ENCODE measurements around the gene SFTA2. TPM values are rescaled to one million over a fixed set of nuclear protein-coding genes. Genes with fewer than 3 reads are reported as not detected.
"Not testable (repeated sequence)": the region's sequence is repeated elsewhere in the genome, so short reads cannot be mapped to it uniquely, and the experiment has no call there.

The SFTA2 gene
- total and polyA plus RNA-seq, 2 donors (not counting 1 experiment from before 2014, with no cell fraction given): not detected

DNA sequence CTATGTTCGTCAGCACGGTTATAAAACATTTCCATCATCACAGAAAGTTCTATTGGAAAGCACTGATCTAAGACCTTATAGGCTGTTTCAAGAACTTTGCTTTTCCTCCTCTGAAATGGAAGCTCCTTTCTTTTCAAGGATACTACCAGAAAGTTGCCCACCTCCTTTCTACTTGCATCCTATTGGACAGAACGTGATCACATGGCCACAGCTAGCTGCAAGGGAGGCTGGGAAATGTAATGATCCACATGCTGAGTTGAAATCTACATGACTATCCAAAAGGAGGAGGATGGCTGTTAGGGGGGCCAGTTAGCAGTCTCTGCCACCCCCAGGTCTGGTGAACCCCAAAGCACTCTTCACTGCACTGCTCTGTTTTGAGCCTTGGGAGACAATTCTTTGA is 3.3 kb downstream of the SFTA2 start:
- H3K4me2 ChIP-seq (replicated peaks; ENCODE audit: low read depth, low read length, poor library complexity, severe bottlenecking): no peak overlapping the region
- no peak for TF ChIP-seq EZH2 (IDR thresholded peaks at IDR 0.05; ENCODE audit: borderline replicate concordance, insufficient read depth, low read depth, low read length, poor library complexity, severe bottlenecking)
- TF ChIP-seq, protein P1, sequence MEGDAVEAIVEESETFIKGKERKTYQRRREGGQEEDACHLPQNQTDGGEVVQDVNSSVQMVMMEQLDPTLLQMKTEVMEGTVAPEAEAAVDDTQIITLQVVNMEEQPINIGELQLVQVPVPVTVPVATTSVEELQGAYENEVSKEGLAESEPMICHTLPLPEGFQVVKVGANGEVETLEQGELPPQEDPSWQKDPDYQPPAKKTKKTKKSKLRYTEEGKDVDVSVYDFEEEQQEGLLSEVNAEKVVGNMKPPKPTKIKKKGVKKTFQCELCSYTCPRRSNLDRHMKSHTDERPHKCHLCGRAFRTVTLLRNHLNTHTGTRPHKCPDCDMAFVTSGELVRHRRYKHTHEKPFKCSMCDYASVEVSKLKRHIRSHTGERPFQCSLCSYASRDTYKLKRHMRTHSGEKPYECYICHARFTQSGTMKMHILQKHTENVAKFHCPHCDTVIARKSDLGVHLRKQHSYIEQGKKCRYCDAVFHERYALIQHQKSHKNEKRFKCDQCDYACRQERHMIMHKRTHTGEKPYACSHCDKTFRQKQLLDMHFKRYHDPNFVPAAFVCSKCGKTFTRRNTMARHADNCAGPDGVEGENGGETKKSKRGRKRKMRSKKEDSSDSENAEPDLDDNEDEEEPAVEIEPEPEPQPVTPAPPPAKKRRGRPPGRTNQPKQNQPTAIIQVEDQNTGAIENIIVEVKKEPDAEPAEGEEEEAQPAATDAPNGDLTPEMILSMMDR (IDR thresholded peaks at IDR 0.05): no peak
- H4K20me1 ChIP-seq (ENCODE audit: control insufficient read depth, insufficient read depth, low read length, poor library complexity, severe bottlenecking): no peaks in the 10 kb centered on the region
- WGBS (ENCODE audit: insufficient coverage): 100% methylated on average over 1 of the region's 3 CpGs
- no peak overlapping the region for H2AFZ ChIP-seq (ENCODE audit: insufficient read depth, low read depth, low read length, poor library complexity, severe bottlenecking)
- no peaks in the 10 kb centered on the region for H3K4me1 ChIP-seq (ENCODE audit: control insufficient read depth in 2 of 2, insufficient read depth in 2 of 2, low read length in 2 of 2)
- H3K27me3 ChIP-seq (replicated peaks in 1 of 4; ENCODE audit: control extremely low read depth in 1 of 4, control insufficient read depth in 3 of 4, insufficient read depth in 4 of 4, low read length in 3 of 4): no peaks in the 10 kb centered on the region
- ATAC-seq (ENCODE audit: low read depth) (no peak), DNase-seq (no peak)
- H3K79me2 ChIP-seq (ENCODE audit: control insufficient read depth, insufficient read depth, low read length): no peaks in the 10 kb centered on the region
- Mint-ChIP-seq H3K27me3 (peaks cover 4% of the 10 kb centered on the region), H3K27ac (no peak overlapping the region), H3K9me3 (ENCODE audit: insufficient read depth) (peaks cover 6% of the 10 kb centered on the region), H3K4me3 (no peak overlapping the region), H3K4me1 (no peaks in the 10 kb centered on the region)
- H3K9me3 ChIP-seq (ENCODE audit: control extremely low read depth in 1 of 3, control insufficient read depth in 2 of 3, insufficient read depth in 1 of 3, low read length in 2 of 3): peaks cover 0 to 11% (median 6%) of the 10 kb centered on the region in 3 donors
- no peak overlapping the region for H3K27ac ChIP-seq (ENCODE audit: low read length in 2 of 2)
- ChIA-PET POLR2A (no interaction called here), CTCF (interaction anchor here (1.4 kb wide), 1 partner anchor 13 kb away, joined by 3 read pairs; no protein-coding TSS in a partner anchor)
- H3K4me3 ChIP-seq (ENCODE audit: control extremely low read depth in 1 of 5, extremely low read depth in 1 of 5, insufficient read depth in 1 of 5, low read depth in 2 of 5, low read length in 4 of 5): no peak overlapping the region
- H3K36me3 ChIP-seq (replicated peaks in 1 of 2; ENCODE audit: control extremely low read depth in 1 of 2, control insufficient read depth in 1 of 2, extremely low read depth in 1 of 2, insufficient read depth in 2 of 2, low read length in 1 of 2): peaks cover 2 to 16% of the 10 kb centered on the region in 2 experiments
- intact Hi-C loops (cut with micrococcal nuclease): no loop called here
- H3K9ac ChIP-seq (ENCODE audit: low read length): no peak overlapping the region

DNA sequence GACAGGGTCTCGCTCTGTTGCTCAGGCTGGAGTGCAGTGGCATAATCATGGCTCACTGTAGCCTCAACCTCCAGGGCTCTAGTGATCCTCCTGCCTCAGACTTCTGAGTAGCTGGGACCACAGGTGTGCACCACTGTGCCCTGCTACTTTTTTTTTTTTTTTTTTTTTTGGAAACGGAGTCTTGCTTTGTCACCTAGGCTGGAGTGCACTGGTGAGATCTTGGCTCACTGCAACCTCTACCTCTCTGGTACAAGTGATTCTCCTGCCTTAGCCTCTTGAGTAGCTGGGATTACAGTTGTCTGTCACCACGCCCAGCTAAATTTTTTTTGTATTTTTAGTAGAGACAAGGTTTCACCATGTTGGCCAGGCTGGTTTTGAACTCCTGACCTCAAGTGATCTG is 4.9 kb downstream of the SFTA2 start:
- H3K27me3 Mint-ChIP-seq; H3K27me3 ChIP-seq (replicated peaks in 1 of 4; ENCODE audit: control extremely low read depth in 1 of 4, control insufficient read depth in 3 of 4, insufficient read depth in 4 of 4, low read length in 3 of 4); H3K4me3 Mint-ChIP-seq; H3K9me3 Mint-ChIP-seq (ENCODE audit: insufficient read depth); H3K4me2 ChIP-seq (replicated peaks; ENCODE audit: low read depth, low read length, poor library complexity, severe bottlenecking); H3K27ac Mint-ChIP-seq; H4K20me1 ChIP-seq (ENCODE audit: control insufficient read depth, insufficient read depth, low read length, poor library complexity, severe bottlenecking); H3K79me2 ChIP-seq (ENCODE audit: control insufficient read depth, insufficient read depth, low read length); H3K27ac ChIP-seq (ENCODE audit: low read length in 2 of 2); ATAC-seq (ENCODE audit: low read depth); H3K4me1 Mint-ChIP-seq; H3K4me3 ChIP-seq (ENCODE audit: control extremely low read depth in 1 of 5, extremely low read depth in 1 of 5, insufficient read depth in 1 of 5, low read depth in 2 of 5, low read length in 4 of 5); H3K9ac ChIP-seq (ENCODE audit: low read length); CTCF ChIA-PET; H2AFZ ChIP-seq (ENCODE audit: insufficient read depth, low read depth, low read length, poor library complexity, severe bottlenecking); intact Hi-C loops (cut with micrococcal nuclease); DNase-seq; H3K4me1 ChIP-seq (ENCODE audit: control insufficient read depth in 2 of 2, insufficient read depth in 2 of 2, low read length in 2 of 2): not testable (repeated sequence)
- Histone ChIP-seq H3K36me3 (replicated peaks in 1 of 2; ENCODE audit: control extremely low read depth in 1 of 2, control insufficient read depth in 1 of 2, extremely low read depth in 1 of 2, insufficient read depth in 2 of 2, low read length in 1 of 2) (peaks cover 2 to 32% of the 10 kb centered on the region in 2 experiments), H3K9me3 (ENCODE audit: control extremely low read depth in 1 of 3, control insufficient read depth in 2 of 3, insufficient read depth in 1 of 3, low read length in 2 of 3) (peaks cover 0 to 11% (median 6%) of the 10 kb centered on the region in 3 donors)
- POLR2A ChIA-PET: interaction anchor here (0.7 kb wide), 1 partner anchor 413 kb away, joined by 12 read pairs; no protein-coding TSS in a partner anchor
- 100% methylated on average over 1 of the region's 3 CpGs for WGBS (ENCODE audit: insufficient coverage)

Data from B cell (primary cell).